Measurements from ENCODE around the gene RSRC2. TPM values are rescaled to one million over a fixed set of nuclear protein-coding genes. Genes with fewer than 3 reads are reported as not detected.

RSRC2 gene
- total and polyA plus RNA-seq, 10 of the 15 experiments (the other 5 are each of a cell fraction or from before 2014, with no cell fraction given): 49.8 to 112 (median 60.6) TPM

DNA sequence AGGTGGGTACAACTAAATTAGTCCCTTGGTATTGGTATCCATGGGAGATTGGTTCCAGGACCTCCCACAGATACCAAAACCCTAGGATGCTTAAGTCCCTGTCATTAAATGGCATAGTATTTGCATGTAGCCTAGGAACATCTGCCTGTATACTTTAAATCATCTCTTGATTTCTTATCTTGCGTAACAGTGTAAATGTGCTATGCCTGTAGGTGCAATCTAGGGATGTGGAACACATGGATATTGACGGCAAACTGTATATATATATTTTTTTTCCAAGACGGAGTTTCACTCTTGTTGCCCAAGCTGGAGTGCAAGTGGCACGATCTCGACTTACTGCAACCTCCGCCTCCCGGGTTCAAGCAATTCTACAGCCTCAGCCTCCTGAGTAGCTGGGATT lies 1.8 kb upstream of the RSRC2 start (continued):
- TF ChIP-seq, protein P1, sequence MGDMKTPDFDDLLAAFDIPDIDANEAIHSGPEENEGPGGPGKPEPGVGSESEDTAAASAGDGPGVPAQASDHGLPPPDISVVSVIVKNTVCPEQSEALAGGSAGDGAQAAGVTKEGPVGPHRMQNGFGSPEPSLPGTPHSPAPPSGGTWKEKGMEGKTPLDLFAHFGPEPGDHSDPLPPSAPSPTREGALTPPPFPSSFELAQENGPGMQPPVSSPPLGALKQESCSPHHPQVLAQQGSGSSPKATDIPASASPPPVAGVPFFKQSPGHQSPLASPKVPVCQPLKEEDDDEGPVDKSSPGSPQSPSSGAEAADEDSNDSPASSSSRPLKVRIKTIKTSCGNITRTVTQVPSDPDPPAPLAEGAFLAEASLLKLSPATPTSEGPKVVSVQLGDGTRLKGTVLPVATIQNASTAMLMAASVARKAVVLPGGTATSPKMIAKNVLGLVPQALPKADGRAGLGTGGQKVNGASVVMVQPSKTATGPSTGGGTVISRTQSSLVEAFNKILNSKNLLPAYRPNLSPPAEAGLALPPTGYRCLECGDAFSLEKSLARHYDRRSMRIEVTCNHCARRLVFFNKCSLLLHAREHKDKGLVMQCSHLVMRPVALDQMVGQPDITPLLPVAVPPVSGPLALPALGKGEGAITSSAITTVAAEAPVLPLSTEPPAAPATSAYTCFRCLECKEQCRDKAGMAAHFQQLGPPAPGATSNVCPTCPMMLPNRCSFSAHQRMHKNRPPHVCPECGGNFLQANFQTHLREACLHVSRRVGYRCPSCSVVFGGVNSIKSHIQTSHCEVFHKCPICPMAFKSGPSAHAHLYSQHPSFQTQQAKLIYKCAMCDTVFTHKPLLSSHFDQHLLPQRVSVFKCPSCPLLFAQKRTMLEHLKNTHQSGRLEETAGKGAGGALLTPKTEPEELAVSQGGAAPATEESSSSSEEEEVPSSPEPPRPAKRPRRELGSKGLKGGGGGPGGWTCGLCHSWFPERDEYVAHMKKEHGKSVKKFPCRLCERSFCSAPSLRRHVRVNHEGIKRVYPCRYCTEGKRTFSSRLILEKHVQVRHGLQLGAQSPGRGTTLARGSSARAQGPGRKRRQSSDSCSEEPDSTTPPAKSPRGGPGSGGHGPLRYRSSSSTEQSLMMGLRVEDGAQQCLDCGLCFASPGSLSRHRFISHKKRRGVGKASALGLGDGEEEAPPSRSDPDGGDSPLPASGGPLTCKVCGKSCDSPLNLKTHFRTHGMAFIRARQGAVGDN (IDR thresholded peaks at IDR 0.05): no peak
- TF ChIP-seq RB1 (IDR thresholded peaks at IDR 0.05; ENCODE audit: borderline replicate concordance) (no peak), CREB1 (IDR thresholded peaks at IDR 0.05; ENCODE audit: low read depth) (no peak), RBBP5 (conservative IDR thresholded peaks at IDR 0.05) (no peak), CHD2 (IDR thresholded peaks at IDR 0.05; ENCODE audit: borderline replicate concordance, low read depth, low read length) (no peak), EED (IDR thresholded peaks at IDR 0.05; ENCODE audit: low read depth) (no peak), RELA (IDR thresholded peaks at IDR 0.05; ENCODE audit: borderline replicate concordance, partially characterized antibody) (no peak), CEBPB (IDR thresholded peaks at IDR 0.05; ENCODE audit: borderline replicate concordance in 1 of 2, low read depth in 2 of 2, low read length in 2 of 2) (no peak)
- TF ChIP-seq, protein P2, sequence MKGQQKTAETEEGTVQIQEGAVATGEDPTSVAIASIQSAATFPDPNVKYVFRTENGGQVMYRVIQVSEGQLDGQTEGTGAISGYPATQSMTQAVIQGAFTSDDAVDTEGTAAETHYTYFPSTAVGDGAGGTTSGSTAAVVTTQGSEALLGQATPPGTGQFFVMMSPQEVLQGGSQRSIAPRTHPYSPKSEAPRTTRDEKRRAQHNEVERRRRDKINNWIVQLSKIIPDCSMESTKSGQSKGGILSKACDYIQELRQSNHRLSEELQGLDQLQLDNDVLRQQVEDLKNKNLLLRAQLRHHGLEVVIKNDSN (IDR thresholded peaks at IDR 0.05; ENCODE audit: borderline replicate concordance, extremely low read length, insufficient read depth, low read depth, low read length): no peak
- TF ChIP-seq, protein P3, sequence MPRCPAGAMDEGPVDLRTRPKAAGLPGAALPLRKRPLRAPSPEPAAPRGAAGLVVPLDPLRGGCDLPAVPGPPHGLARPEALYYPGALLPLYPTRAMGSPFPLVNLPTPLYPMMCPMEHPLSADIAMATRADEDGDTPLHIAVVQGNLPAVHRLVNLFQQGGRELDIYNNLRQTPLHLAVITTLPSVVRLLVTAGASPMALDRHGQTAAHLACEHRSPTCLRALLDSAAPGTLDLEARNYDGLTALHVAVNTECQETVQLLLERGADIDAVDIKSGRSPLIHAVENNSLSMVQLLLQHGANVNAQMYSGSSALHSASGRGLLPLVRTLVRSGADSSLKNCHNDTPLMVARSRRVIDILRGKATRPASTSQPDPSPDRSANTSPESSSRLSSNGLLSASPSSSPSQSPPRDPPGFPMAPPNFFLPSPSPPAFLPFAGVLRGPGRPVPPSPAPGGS (IDR thresholded peaks at IDR 0.05; ENCODE audit: borderline replicate concordance, insufficient read depth, low read depth, low read length, poor library complexity, severe bottlenecking): no peak
- TF ChIP-seq, protein P4, sequence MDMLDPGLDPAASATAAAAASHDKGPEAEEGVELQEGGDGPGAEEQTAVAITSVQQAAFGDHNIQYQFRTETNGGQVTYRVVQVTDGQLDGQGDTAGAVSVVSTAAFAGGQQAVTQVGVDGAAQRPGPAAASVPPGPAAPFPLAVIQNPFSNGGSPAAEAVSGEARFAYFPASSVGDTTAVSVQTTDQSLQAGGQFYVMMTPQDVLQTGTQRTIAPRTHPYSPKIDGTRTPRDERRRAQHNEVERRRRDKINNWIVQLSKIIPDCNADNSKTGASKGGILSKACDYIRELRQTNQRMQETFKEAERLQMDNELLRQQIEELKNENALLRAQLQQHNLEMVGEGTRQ (IDR thresholded peaks at IDR 0.05; ENCODE audit: borderline replicate concordance, low read depth, low read length): no peak
